Measurements from ENCODE around the gene ATP2B3.

- TF ChIP-seq CTCF (IDR thresholded peaks at IDR 0.05; ENCODE audit: low read length): no peak
- TF ChIP-seq EZH2phosphoT487 (IDR thresholded peaks at IDR 0.05; ENCODE audit: low read length): no peak
Measured at GRCh38 chrX:153511784-153512500, 5.5 kb upstream of the ATP2B3 start.
